Right kidney (tissue), 9 donors: Measurements from ENCODE around the gene SEC22A.

Experiments used
- DNase-seq: peaks from one replicate; pipeline ENCODE4 v3.0.0-alpha.2; 2016
- long read RNA-seq, 8 donors: transcript quantifications; one replicate each; lab custom pipeline, GENCODE V29; 2026

The SEC22A gene
- long read RNA-seq, donor 1, full-length matches to known transcripts, result 5 of 5 reads
- long read RNA-seq, donor 1, partial matches to known transcripts, result 0 of 5 reads
- long read RNA-seq, donor 1, other reads (novel, unspliced or antisense), result 0 of 5 reads
- long read RNA-seq, donor 2, full-length matches to known transcripts, result 6 of 6 reads
- long read RNA-seq, donor 2, partial matches to known transcripts, result 0 of 6 reads
- long read RNA-seq, donor 2, other reads (novel, unspliced or antisense), result 0 of 6 reads
- long read RNA-seq, donor 3, full-length matches to known transcripts, result 5 of 5 reads
- long read RNA-seq, donor 3, partial matches to known transcripts, result 0 of 5 reads
- long read RNA-seq, donor 3, other reads (novel, unspliced or antisense), result 0 of 5 reads
- long read RNA-seq, donor 4, full-length matches to known transcripts, result 3 of 3 reads
- long read RNA-seq, donor 4, partial matches to known transcripts, result 0 of 3 reads
- long read RNA-seq, donor 4, other reads (novel, unspliced or antisense), result 0 of 3 reads
- long read RNA-seq, donor 5, full-length matches to known transcripts, result 4 of 4 reads
- long read RNA-seq, donor 5, partial matches to known transcripts, result 0 of 4 reads
- long read RNA-seq, donor 5, other reads (novel, unspliced or antisense), result 0 of 4 reads
- long read RNA-seq, donor 6, full-length matches to known transcripts, result 6 of 6 reads
- long read RNA-seq, donor 6, partial matches to known transcripts, result 0 of 6 reads
- long read RNA-seq, donor 6, other reads (novel, unspliced or antisense), result 0 of 6 reads
- long read RNA-seq, donor 7, transcript SEC22A-210 (7 exons, 972 nt), result major isoform, 5 of 5 reads
- long read RNA-seq, donor 7, partial matches to known transcripts, result 0 of 5 reads
- long read RNA-seq, donor 7, other reads (novel, unspliced or antisense), result 0 of 5 reads
- long read RNA-seq, donor 8, full-length matches to known transcripts, result 4 of 4 reads
- long read RNA-seq, donor 8, partial matches to known transcripts, result 0 of 4 reads
- long read RNA-seq, donor 8, other reads (novel, unspliced or antisense), result 0 of 4 reads

DNA sequence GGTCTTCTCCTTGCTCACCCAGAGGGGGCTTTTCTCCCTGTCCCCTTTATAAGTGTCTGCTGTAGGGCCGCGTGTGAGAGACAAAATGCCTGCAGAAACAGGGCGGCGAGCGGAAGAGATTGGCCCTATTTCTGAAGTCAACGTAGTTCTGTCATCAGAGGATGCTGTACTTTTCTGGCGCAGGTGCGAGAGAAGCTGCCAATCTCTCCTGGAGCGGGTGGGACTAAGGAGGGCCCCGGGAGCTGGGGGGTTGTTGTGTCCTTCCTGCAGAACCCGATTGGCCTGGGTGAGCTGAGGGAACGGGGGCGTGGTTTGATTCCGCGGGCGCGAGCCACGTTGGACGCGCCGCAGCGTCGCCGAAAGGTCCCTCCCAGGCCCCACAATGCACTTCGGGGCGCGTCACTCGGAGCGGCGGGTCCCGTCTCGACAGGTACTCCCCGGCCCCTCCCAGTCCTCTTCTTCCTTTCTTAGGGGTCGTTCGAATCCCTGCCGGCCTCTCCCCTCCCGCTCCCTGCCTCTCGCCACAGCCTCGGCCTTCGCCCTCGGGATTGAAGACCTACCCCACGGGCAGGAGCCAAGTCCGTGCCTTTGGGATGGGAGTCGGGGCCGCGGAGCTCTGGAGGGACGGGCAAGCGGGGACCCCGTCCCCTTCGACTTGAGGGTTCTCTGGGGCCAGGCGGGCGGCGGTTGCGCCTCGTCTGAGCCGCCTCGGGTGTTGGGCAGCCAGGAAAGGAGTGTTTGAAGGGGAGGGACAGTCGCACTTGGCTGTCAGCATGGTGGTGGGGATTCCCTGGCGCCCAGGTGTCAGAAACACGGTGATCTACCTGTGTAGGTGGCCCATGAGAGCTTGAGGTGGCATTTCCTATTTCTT, at the start of gene SEC22A:
Gene SEC22A (plus strand): TSS at position 387 of the 871 bp plus-strand sequence. CDS start 7,275 bp downstream, outside the sequence.
- peak; percentile 89 for DNase-seq

GRCh38 chr3:123152687-123153086, 49.1 kb upstream of the SEC22A start:
- DNase-seq, result no peak

- no peak for DNase-seq
Measured at GRCh38 chr3:123153125-123154019, 48.4 kb upstream of the SEC22A start.

DNA sequence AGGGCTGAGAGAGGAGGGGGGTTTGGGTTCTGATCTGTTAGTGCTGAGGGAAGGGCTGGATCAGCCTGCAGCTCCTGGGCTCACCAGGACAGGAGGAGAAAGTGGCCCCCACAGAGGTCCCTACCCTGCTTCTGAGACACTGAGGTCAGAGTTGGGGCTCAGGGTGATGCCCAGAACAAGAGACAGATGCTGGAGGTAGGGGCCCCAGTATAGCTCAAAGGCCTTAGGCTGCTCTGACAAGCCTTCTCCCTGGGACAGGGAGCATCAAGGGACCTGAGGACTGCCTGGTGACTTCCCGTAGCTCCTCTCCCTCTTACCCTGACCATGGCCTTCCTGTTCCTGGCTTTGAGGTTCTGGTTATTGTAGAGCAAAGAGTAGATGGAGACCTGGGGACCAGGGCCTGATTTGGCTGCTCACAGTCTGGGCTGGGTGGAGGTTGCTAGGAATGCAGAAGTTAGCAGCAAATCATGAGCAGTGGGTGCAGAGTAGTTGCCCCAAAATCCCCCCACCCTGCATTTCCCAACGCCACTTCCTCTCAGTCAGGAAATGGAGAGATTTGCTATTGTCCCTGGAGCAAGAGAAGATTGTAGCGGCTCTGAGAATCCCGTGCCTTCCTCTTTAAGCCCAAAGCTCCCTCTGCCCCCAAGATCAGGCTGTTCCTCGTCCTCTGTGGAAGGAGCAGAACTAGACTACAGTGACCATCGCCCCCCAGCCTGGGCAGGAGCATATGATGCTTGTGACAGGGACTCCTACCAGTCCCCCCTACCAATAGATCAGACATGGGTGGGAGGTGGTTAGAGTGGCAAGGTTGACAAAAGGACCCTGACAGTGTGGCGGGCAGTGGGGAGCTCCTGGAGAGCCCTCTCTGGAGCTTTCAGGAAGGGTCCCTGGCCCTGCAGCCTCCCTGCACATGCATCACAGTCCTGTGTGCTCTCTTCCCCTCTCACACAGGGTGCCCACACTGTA, 47.4 kb upstream of the SEC22A start:
- no peak for DNase-seq

DNA sequence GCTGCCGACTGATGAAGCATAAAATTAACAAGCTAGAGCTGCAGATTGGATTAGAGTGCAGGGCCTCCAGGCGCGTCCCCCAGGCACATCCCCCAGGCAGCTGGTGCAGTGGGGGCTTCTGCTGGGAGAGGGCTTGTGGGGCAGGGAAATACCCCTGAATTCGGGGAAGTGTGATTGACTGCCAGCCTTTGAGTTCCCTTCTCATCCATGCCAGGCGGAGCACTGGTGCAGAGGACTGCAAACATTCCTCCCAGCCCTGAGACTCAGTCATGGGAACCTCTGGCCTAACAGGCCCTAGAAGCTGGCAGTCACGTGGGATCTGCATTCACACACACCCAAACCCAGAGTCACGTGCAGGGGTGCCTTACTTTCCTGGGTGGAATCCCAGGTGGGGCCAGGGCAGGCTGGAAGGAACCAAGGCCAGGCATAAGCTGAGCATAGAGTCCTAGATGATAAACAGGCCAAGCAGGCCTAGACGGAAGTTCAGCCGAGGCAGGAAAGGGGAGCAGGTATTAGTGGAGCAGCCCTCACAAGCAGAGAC, 46.2 kb upstream of the SEC22A start:
- DNase-seq, result peak; percentile 65

- DNase-seq, result no peak
Measured at GRCh38 chr3:123156276-123156995, 45.3 kb upstream of the SEC22A start.

DNA sequence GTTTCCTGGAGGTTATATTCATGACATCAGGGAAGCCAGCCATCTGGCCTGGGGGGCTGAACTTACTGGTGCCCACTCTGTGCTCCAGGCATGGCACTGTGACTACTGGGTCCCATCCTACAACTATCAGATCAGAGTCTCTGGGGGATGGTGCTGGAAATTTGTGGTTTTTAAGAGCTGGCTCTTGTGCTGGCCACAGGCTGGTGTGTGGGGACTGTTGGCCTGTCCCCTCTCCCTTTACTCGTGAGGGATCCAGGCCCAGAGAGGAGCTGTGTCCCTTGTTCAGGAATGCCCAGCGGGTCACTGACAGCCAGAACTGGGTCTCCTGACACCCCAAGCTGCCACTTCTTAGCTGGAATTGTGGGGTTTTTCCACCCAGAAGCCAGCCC, 44.5 kb upstream of the SEC22A start:
- DNase-seq, result no peak

DNA sequence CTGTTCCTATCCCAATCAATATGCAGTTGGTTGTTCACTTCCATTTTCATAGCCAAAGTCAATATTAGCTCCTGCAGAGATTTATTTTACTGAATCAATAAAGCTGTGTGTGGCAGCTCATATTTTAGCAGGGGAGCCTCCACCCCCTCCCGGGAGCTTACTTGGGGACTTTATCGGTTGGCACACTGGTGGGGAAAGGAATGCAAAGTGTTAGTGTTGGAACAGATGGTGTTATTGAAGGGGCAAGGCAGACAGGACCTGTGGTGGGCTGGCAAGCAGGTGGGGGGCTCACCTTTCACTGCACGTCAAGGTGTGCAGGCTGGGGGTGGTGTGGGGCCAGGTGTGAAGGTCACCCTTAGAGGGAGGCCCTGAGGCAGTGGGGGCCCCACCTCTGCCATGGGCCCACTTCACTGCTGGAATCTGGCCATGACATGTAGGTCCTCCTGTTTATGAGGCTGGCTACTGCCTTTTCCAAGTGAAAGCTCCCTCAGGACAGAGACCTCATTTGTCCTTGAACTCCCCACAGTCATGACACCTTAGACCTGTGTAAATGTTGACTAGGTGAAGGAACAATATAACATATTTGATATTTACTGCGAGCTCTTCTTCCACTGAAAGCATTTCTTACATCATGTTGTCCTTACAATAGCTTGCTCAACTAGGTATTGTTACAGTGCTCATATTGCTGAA, 44.0 kb upstream of the SEC22A start:
- DNase-seq, result no peak

- DNase-seq, result no peak
Measured at GRCh38 chr3:123158330-123158729, 43.4 kb upstream of the SEC22A start.

- no peak for DNase-seq
Measured at GRCh38 chr3:123158899-123159390, 42.8 kb upstream of the SEC22A start.

DNA sequence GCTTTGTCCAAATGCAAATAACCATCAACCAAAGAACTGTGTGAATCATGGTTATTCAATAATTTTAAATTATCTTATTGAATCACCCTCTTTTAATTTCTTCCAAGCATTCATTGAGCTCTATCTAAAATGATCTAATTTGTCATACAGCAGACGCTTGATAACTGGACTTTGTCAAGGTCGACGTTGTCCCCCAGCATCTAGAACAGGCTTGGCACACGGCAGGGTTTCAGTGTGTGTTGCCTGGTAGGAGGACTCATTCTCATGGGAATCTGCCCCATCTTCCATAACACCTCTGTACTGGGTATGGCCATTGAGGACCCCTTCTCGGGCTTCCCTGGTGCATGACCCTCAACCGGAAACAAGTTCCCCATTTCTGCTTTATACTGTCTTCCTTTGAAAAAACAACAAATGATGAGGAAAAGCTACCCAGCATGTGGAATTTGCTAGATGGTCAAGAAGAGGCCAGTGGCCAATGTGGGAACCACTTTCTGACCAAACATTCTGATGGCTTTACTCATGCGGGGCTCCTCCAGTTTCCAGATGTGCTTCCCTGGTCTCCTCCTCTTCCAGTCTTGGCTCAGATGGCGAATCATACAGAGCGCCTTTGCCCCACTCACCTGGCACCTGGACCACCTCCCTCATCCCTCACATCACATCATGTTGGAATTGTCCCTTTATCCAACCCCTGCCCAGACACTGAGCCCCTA, 41.7 kb upstream of the SEC22A start:
- no peak for DNase-seq

DNA sequence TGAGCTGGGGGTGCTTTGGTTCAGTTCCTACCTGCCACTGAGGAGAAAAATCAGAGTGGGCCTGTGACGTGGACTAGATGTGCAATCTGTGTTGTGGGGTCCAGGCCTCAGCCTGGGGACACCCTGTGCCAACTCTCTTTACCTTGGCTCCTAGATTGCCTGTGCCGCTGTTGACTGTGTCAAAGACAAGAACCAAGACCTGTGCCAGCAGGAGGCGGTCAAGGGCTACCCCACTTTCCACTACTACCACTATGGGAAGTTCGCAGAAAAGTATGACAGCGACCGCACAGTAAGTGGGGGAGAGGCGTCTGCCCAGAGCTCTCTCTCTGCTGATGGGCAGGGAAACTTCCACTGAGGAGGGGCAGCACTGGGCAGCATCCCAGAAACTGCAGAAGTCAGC, 40.6 kb upstream of the SEC22A start:
- no peak for DNase-seq

GRCh38 chr3:123163141-123163540, 38.6 kb upstream of the SEC22A start:
- DNase-seq, result no peak

DNA sequence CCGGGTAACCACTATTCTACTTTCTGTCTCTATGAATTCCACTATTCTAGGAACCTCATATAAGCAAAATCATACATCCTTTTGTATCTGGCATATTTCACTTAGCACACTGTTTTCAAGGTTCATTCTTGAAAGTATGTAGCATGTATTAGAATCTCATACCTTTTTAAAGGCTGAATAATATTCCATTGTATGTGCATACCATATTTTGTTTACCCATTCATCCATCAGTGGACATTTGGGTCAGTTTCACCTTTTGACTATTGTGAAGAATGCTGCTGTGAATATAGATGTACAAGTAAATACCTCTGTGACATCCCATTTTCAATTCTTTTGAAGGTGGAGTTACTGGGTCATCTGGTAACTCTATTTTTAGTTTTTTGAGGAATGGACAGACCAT, 36.6 kb upstream of the SEC22A start:
- no peak for DNase-seq

GRCh38 chr3:123167686-123168085, 34.1 kb upstream of the SEC22A start:
- no peak for DNase-seq

DNA sequence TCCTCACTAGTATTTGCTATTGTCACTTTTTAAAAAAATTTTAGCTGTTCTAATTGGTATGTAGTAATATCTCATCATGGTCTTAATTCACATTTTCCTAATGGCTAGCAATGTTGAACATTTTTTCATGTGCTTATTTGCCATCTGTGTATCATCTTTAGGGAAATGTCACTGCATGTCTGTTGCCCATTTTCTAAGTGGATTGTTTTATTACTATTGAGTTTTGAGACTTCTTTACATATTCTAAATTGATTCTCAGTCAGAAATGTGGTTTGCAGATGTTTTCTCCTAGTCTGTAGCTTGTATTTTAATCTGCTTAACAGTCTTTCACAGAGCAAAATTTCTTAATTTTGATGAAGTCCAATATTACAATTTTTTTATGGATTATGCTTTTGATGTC, 33.6 kb upstream of the SEC22A start:
- DNase-seq, result no peak

GRCh38 chr3:123168605-123169004, 33.1 kb upstream of the SEC22A start:
- no peak for DNase-seq
